Esophagus mucosa (tissue), 1 donor: Measurements from ENCODE around the gene RAB5A. TPM values are rescaled to one million over a fixed set of nuclear protein-coding genes. Genes with fewer than 3 reads are reported as not detected.
"Not testable (repeated sequence)": the region's sequence is repeated elsewhere in the genome, so short reads cannot be mapped to it uniquely, and the experiment has no call there.

Experiments
- ATAC-seq: fragments of 200-7000 bp; cut with Tn5 transposase; one replicate; pipeline ENCODE4 v1.9.1; 2020
- total RNA-seq: library from RNA; stranded (reverse); gene quantifications from one replicate; pipeline ENCODE4 v1.2.4, GENCODE V29; 2023
- donor health status: DM: yes; HTN: yes; CAD: no.

RAB5A gene
- total RNA-seq, 1 donor from 2014 or later, result 55.0 TPM

DNA sequence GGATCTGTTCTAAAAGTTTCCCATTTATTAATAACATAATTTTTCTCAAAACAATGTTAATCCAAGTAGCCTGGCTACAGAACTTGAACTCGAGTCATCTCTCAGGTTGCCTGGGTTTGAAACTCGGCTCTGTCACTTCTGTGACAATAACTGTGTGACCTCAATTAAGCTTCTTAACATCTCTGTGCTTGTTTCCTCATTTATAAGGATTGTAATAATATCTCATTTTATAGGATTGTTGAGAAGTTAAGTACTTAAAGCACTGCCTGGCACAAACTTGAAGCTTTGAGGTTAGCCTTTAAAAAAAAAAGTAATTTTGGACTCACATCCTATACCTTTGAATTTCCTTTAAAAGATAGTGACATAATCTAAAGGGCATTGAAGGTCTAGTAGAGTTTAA is 3.4 kb downstream of the RAB5A start:
- no peak for ATAC-seq

DNA sequence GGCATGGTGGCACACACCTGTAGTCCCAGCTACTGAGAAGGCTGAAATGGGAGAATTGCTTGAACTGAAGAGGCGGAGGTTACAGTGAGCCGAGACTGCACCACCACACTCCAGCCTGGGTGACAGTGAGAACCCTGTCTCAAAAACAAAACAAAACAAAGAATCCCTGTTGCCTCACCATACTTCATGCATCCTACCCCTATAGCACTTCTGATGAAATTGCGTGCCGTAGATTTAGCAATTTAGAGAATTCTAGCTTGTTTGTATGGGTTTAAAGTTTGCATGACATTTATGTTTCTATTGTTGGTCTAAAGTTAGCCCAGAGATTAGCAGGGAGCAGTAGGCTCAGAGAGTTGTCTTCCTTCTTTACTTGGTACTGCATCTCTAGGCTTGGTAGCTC is 7.8 kb downstream of the RAB5A start:
- ATAC-seq, result no peak

DNA sequence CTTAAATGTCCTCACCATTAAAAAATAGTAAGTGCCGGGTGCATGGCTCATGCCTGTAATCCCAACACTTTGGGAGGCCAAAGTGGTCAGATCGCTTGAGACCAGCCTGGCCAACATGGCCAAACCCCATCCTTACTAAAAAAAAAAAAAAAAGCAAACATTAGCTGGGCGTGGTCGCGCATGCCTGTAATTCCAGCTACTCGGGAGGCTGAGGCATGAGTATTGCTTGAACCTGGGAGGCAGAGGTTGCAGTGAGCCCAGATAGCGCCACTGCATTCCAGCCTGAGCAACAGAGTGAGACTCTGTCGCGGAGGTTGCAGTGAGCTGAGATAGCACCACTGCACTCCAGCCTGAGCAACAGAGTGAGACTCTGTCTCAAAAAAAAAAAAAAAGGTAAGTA is 10.5 kb downstream of the RAB5A start:
- not testable (repeated sequence) for ATAC-seq

DNA sequence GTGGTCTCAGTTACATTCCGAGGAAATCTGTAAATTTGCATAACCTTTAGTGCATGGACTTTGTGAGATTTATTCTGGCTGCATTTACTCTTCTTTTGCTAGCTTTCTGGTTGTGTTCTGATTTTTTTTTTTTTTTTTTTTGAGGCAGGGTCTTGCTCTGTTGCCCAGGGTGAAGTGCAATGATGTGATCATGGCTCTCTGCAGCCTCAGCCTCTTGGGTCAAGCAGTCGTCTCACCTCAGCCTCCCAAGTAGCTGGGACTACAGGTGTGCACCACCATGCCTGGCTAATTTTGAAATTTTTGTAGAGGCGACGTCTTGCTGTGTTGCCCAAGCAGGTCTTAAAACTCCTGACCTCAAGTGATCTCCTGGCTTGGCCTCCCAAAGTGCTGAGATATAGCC is 12.6 kb downstream of the RAB5A start:
- no peak for ATAC-seq

DNA sequence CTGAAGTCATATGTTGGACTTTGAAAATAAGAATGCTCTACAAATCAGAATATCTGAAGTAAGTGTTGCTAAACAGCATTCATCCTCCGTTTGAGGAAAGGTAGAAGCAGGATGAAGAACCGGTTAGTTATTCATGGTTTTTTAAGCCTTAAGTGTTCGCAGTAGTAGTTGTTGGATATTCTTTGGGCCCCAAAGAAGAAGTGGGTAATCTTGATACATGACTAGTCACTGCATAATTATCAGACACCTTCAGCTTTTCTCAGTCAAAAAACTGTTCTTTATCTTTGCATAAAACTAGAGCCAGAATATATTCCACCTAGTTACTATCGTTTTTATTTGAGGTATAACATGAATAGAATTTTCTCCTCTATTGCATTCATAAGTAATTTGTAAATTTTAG is 13.8 kb downstream of the RAB5A start:
- ATAC-seq, result no peak

DNA sequence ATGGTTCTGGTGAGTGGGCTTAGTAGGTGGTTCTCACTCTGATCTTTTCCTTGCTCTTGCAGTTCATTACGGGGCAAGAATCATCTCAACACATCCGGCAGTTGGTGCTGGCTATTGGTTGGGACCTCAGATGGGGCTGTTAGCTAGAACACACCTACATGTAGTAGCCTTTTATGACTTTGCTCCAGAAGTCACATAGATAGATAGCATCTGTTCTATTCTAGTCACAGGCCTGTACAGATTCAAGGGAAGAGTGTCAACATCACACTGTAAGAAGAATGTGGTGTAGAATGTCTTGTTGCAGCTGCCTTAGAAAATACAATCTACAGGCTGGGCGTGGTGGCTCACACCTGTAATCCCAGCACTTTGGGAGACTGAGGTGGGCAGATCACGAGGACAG is 15.1 kb downstream of the RAB5A start:
- ATAC-seq, result no peak

DNA sequence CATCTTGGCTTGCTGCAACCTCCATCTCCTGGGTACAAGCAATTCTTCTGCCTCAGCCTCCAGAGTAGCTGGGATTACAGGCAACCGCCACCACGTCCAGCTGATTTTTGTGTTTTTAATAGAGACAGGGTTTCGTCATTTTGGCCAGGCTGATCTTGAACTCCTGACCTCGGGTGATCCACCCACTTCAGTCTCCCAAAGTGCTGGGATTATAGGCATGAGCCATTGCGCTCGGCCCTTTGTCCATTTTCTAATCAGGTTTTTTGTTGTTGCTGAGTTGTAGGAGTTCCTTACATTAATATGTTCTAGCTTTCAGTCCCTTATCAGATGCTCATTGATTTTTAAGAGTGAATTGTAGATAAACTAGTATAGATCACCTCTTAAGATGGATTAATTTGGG is 20.3 kb downstream of the RAB5A start:
- no peak for ATAC-seq

DNA sequence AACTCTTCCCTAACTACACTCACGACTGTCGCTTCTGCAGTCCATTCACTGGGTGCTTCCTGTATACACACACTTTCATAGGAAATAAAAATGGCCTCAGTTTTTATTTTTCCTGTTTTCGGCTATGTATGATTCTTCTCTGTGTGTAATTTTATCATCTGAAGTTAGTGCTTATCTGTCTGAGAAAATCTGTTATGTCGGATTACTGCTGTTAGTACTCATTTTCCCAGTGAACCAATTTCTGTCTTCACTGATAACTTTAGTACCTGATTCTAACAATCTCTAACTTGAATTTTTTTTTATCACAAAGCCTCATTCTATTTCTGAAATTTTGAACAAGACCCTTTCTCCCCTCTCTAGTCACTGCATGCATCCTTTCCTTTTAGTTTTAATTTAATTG is 20.9 kb downstream of the RAB5A start:
- ATAC-seq, result no peak

DNA sequence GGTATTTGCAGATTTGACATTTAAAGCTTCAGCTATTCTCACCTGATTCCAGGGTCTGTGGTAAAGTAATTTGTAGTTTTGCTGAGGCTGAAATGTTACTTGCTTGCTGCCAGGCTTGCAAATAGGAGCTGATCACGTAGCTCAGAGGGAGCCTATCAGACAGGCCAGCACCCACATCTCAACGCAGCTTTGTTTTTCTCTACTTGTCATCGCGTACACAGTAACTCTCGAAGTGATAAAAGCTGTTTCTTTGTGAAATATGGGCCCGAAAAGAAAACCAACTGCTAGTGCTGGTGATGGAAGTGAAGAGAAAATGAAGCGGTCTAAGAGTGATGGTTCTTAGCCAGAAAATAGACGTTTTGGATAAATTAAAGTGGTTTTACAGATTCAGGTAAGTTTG is 23.4 kb downstream of the RAB5A start:
- ATAC-seq, result no peak

DNA sequence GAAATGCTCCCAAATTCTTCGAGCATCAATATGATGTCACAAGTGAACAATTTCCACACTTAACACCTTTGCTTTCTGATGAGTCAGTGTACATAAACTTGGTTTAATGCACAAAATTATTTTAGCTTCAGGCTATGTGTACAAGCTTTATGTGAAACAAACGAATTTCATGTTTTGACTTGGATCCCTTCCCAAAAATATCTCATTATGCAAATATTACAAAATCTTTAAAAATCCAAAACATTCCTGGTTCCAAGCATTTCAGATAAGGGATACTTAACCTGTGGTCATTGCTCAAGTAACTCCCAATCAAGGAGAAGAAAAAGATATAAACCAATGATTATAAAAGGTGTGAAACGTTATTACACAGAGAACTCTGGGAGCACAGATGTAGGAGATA is 25.2 kb downstream of the RAB5A start:
- no peak for ATAC-seq

DNA sequence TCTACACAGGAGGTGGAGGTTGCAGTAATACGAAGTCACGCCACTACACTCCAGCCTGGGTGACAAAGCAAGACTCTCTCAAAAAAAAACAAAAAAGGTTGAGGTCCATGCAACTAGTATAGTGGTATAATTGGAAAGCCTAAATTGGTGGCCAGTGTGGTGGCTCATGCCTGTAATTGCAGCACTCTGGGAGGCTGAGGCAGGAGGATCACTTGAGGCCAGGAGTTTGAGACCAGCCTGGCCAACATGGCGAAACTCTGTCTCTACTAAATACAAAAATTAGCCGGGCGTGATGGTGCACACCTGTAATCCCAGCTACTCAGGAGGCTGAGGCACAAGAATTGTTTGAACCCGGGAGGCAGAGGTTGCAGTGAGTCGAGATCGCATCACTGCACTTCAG is 42.0 kb downstream of the RAB5A start:
- not testable (repeated sequence) for ATAC-seq

DNA sequence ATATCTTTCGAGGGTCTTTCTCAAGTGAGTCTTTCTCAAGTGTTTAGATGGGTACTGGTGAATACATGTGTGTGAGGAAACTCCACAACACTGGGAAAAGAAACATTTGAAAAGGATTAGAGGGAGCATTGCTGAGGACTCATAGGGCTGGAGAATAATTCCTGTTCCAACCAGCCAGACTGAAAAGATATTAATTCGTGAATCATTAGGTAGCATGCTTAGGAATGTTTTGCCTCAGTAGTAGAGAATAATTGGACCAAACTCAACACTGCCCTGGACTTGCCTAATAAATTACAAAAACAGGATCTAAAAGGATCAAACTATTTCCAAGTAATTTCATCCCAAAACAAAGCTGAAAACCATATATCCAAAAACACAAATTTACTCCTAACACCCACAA is 47.9 kb downstream of the RAB5A start:
- peak; percentile 49 for ATAC-seq

DNA sequence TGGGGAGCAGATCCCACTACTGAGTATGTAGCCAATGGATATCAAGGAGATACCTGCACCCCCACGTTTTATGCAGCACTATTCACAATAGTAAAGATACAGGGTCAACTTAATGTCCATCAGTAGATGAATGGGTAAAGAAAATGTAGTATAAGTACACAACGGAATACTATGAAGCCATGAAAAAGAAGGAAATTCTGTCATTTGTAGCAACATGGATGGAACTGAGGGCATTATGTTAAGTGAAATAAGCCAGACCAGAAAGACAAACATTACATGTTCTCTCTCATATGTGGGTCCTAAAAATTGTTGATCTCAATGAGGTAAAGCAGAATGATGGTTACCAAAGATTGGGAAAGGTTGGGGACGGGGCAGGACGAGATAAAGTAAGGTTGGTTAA is 50.6 kb downstream of the RAB5A start:
- no peak for ATAC-seq

DNA sequence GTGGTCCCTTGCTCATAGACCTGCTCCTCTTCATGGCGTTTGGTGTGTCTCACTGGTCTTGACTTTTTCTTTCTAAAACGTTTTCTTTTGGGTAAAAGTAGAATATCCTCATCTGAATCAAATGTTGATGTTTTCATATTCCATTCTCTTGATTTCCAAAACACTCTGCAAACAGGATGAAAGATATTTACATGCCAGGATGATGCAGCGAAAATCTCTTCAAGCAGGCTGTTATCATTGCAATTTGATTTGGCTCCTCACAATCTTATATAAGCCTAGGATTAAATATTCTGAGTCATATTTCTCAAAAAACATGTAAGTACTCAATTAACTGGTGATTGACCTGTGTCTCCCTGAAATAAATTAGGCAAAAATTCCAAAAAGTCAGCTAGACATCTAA is 55.0 kb downstream of the RAB5A start:
- ATAC-seq, result no peak

DNA sequence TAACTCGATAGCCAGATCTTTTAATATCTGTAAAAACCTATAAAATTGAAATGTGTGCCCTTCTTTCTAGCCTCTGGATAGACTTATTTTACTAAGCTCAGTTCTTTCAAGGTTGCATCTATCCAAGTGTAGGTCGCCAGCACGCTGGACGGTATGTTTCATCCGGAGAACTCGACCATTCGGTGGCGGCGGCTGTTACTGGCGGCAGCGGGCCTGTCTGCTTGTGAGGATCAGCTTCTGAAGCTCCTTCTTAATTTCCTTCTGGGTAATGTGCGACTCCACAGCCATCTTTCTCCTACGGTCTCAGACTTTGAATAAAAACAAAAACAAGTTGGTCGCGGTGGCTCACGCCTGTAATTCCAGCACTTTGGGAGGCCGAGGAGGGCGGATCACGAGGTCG is 61.1 kb downstream of the RAB5A start:
- ATAC-seq, result no peak

DNA sequence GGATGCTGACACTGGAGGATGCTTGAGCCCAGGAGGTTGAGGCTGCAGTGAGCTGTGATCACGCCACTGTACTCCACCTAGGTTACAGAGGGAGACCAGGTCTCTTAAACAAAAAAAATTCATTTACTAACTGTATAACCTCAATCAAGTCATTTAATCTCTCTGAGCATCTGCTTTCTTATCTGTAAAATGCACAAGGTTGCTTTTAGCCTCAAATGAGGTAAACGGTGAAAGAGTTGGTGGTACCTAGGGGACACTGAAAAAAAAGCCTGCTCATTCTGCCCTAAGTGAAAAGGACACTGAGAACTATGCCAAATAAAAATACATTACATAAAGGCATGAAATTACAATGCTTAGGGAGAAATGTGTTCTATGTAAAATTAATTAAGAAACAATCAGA is 61.7 kb downstream of the RAB5A start:
- no peak for ATAC-seq

DNA sequence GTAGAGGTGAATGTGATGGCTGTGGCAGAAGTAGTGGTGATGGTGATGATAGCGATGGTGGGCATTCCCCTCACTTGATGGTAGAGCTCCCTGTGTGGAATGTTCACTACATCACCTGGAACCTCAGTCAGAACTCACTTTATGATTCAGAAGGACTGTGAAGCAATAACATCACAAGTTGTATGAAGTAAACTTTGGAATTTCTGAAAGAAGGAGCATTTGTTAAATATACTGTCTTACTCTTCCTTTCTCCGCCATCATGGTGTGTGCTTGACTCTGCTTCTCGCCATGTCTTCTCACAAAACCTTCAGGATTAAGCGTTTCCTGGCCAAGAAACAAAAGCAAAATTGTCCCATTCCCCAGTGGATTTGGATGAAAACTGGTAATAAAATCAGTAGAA is 65.3 kb downstream of the RAB5A start, which contains the start of gene PP2D1:
Gene PP2D1 (minus strand): TSS at position 101 of the 400 bp plus-strand sequence. CDS start 192 bp downstream, outside the sequence.
- no peak for ATAC-seq

DNA sequence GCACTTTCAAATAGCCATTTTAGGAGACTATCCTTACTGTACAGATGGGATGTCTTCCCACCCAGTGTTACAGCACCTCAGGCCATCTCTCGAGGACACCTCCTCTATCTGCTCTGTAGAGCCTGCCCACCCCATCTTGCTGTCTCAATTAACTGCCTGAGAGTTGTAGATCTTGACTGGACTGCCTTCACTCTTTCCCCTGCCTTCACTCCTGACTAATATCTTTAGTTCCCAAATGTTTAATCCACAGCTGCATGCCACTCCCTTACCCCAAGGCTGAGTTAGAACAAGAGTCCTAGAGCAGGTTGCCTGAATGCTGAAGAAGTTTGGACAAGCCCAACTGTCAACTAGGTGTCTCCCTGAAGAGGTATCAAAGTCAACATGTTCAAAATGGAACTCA is 66.5 kb downstream of the RAB5A start:
- ATAC-seq, result peak; percentile 67

DNA sequence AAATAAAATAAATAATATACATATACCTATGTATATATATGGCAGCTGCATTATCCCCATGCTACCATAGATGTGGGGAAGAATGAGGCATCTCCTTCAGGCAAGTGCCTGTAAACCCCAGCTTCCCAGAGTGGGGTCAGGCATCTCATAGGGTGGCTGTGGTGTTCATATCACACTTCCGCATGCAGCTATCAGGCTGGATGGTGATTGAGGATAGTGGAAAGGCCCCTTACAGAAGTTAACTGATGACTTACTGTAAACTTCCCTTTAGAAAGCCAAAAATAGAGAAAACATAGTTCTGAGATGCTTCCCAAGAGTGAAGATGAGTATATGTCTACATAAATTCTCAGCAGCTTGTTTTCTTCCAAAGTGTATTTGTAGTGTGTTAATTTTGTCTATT is 68.6 kb downstream of the RAB5A start:
- ATAC-seq, result no peak

DNA sequence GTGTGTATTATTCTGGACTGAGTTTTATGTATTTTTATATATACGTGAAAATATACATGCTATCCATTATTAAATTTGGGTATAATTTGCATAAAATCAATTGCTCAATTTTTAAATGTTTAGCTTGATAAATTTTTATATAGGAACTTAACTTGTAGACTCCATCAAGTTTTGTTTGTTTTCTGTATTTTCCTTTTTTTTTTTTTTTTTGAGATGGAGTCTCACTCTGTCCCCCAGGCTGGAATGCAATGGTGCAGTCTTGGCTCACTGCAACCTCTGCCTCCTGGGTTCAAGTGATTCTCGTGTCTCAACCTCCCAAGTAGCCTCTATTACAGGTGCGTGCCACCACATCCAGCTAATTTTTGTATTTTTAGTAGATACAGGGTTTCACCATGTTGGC is 69.2 kb downstream of the RAB5A start:
- not testable (repeated sequence) for ATAC-seq

DNA sequence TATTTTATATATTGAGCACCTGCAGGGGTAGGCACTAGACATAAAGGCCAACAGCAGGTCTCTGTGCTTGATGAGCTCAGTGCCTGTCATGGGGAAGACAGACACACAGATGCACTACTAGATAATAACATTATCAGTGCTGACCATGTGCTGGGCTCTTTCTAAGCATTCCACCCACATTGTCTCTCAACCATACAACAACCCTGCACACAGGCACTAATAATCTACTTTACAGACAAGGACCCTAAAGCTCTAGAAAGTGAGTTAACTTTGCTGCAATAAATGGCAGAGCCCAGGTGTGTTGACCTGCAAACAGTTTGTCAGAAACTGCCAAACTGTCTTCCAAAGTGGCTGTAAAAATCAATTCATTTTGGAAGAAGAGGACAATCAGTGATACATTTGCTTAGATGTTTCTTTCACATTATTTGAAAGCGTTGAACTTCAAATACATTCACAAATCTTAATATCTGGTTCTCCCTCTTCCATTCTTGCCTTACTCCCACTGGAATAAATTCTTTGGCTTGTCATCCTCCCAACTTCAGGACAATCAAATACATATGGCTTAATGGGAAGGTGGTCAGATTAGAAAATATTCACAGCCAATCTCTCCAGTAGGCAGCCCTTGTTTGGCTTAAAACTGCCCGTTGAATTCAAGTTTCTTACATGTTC is 76.2 kb downstream of the RAB5A start:
- ATAC-seq, result no peak

DNA sequence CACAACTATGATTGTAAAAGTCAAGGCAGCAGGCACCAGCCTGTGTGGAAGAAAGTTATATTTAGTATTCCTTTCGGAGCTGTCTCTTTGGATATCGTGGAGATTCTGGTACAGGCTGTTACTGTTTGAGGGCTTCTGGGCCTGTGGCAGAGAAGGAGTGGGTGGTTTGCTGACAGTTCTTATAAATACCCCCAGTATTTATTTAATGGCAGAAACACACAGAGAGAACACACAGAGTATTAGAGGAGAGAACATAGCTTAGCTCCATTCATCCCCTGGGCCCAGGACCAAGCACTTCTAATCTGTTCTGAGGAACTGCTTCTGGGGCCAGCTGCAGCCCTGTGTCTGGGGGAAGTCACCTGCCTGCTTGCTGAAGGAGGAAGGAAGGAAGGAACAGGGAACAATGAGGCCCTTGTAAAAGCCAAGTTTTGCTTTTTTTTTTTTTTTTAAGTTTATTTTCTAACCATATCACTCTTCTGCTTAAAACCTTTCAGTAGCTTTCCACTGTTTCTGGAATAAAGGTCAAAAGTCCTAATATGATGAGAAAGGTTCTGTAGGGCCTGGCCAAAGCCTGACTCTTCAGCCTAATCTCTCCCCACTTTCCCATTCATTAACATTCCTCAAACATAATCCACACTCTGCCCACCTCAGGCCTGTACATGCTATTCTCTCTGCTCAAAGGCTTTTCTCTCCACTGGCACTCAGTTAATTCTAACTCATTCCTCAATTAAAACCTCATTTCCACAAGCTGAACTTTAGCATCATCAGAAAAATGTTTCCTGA is 76.9 kb downstream of the RAB5A start:
- peak; percentile 35 for ATAC-seq

DNA sequence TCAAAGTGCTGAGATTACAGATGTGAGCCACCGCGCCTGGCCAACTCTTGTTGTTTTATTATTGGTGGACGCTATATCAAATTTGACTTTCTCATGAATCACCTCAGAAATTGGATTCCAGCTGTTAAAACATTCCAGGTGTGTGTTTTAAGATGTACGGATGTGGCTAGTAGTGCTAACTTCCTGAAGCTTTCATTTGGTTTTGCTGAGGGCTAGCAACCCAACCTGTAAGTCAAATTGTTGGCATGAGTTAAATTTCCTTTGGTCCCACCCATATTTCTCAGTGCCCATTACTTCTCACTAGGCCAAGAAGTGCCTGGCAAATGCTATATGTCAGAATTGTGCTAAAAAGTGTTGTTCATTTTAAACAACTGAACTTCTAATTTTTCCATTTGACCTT is 80.2 kb downstream of the RAB5A start:
- ATAC-seq, result no peak

DNA sequence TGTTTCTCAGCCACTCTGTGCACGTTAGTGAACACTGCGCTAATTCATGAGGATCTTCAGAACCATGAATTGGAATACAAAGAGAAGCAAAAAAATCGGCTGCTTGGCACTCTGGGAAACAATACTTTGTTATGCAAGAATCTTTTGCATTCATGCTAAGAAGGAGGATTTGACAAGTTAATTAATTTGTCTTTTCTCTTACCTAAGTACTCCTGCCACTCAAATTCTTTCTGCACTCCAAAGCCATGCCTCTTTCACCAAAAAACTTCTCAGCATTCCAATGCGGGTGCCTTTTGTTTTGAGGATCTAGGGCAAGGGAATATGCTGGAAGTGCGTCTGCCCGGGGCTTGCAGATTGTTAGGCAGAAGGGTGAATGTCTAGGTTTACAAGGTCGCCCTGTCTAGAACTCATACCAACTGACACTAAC is 82.0 kb downstream of the RAB5A start:
- no peak for ATAC-seq
